Uterus (tissue), 4 donors: ENCODE data around the gene HSPB6. TPM values are rescaled to one million over a fixed set of nuclear protein-coding genes. Genes with fewer than 3 reads are reported as not detected.
"Not testable (repeated sequence)": the region's sequence is repeated elsewhere in the genome, so short reads cannot be mapped to it uniquely, and the experiment has no call there.

Experiments
- DNase-seq, 2 donors: peaks; one replicate each; pipeline ENCODE4 v3.0.0-alpha.2; 2019 to 2020
- H3K27ac ChIP-seq, 2 donors: fragments of 200-600 bp; sonication (generic); 1 replicate in 1 of 2; 2 replicates in 1 of 2; pipeline ENCODE4 v1.5.1; 2016 to 2018
- H3K27me3 ChIP-seq, 2 donors: fragments of 200-600 bp; sonication (generic); one replicate each; pipeline ENCODE4 v1.5.1; 2018 to 2019; ENCODE audit warnings: control low read depth in 1 of 2
- H3K36me3 ChIP-seq, 2 donors: fragments of 200-600 bp; sonication (generic); one replicate each; pipeline ENCODE4 v1.5.1; 2019; ENCODE audit warnings: control low read depth in 1 of 2
- H3K4me1 ChIP-seq, 2 donors: fragments of 200-600 bp; sonication (generic); one replicate each; pipeline ENCODE4 v1.5.1; 2018 to 2019; ENCODE audit warnings: control low read depth in 1 of 2
- H3K4me3 ChIP-seq, 2 donors: fragments of 200-600 bp; sonication (generic); 1 replicate in 1 of 2; 2 replicates in 1 of 2; pipeline ENCODE4 v1.5.1; 2018 to 2019; ENCODE audit warnings: mild to moderate bottlenecking in 1 of 2
- H3K9me3 ChIP-seq, 2 donors: fragments of 200-600 bp; sonication (generic); one replicate each; pipeline ENCODE4 v1.5.1; 2019; ENCODE audit warnings: control low read depth in 1 of 2
- POLR2A ChIP-seq, 2 donors: fragments of 450-650 bp; IDR thresholded peaks; one replicate each; pipeline ENCODE4 v1.6.1; 2016; ENCODE audit warnings: antibody characterized with exemption in 2 of 2, mild to moderate bottlenecking in 1 of 2, moderate library complexity in 1 of 2
- intact Hi-C: fragments of 100-400 bp; cut with DNase I; formaldehyde crosslinking; loops from one replicate; pipeline ENCODE4 v1.15.1; 2023; ENCODE audit warnings: low total_unique reads
- total RNA-seq, 4 donors: library from RNA; depleted of rRNA in 3 of 4; stranded (reverse); fragments of >200 nt in 3 of 4; gene quantifications; one replicate each; pipeline versions ENCODE4 v1.1.0 to v1.2.4, GENCODE V29; 2014 to 2023
- TF ChIP-seq, protein P1 (sequence below), 4 experiments: fragments of 200-600 bp in 2 of 4; fragments of 450-650 bp in 2 of 4; sonication (generic) in 2 of 4; IDR thresholded peaks; one replicate each; pipeline ENCODE4 v1.5.1; 2016 to 2019; ENCODE audit warnings: antibody characterized with exemption in 4 of 4, mild to moderate bottlenecking in 2 of 4, moderate library complexity in 1 of 4
- donor health status: DM: yes; HTN: yes; CAD: no.

The HSPB6 gene
- total RNA-seq, 4 donors from 2014 or later, result 24.5 to 217 (median 134) TPM

DNA sequence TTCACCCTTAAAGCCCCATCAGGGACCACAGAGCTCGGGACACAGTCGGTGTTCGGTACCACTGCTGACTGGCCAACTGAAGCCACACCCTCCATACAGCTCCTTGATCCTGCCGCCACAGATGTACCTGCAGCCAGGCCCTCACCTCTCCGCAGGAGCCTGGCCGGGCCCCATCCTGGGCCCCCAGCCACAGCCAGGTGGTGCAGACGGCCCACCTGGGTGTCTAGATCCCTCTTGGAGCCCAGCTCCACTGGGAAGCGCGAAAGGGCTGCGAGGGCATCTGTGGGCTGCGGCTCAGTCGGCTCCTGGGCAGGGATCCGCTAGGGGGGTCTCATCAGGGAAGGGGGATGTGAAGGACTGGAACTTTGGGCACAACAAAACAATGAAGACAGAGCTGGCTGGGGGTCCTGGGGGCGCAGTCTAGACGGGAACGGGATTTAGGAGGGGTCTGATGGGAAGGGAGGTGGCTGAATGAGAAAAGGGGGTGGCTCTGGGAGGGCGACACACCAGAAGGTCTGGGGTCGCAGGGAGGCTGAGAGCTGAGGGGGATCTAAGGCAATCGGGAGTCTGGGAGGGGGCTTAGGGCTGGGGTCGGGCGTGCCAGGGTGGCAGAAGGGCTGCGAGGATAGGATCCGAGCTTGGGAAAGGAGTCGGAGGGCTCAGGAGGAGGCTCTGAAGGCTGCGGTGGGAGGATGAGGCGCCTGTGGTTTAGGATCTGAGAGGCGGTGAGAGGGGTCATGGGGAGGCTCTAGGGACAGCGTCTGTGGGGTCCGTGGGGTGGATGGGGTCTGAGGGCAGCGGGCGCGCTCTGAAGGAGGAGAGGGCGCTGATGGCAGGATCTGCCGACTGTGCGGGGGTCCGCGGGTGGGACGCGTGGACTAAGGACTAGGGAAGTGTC, 40.1 kb upstream of the HSPB6 start:
- intact Hi-C loops, result no loop called here
- H3K27me3 ChIP-seq, result peaks cover 0 to 8% of the 10 kb centered on the region in 2 donors
- TF ChIP-seq, protein P1, sequence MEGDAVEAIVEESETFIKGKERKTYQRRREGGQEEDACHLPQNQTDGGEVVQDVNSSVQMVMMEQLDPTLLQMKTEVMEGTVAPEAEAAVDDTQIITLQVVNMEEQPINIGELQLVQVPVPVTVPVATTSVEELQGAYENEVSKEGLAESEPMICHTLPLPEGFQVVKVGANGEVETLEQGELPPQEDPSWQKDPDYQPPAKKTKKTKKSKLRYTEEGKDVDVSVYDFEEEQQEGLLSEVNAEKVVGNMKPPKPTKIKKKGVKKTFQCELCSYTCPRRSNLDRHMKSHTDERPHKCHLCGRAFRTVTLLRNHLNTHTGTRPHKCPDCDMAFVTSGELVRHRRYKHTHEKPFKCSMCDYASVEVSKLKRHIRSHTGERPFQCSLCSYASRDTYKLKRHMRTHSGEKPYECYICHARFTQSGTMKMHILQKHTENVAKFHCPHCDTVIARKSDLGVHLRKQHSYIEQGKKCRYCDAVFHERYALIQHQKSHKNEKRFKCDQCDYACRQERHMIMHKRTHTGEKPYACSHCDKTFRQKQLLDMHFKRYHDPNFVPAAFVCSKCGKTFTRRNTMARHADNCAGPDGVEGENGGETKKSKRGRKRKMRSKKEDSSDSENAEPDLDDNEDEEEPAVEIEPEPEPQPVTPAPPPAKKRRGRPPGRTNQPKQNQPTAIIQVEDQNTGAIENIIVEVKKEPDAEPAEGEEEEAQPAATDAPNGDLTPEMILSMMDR (IDR thresholded peaks at IDR 0.05), result no peak
- no peak for DNase-seq
- no peak overlapping the region for H3K27ac ChIP-seq
- no peak overlapping the region for H3K4me3 ChIP-seq
- no peaks in the 10 kb centered on the region for H3K36me3 ChIP-seq
- H3K4me1 ChIP-seq, result no peaks in the 10 kb centered on the region
- H3K9me3 ChIP-seq, result no peaks in the 10 kb centered on the region

DNA sequence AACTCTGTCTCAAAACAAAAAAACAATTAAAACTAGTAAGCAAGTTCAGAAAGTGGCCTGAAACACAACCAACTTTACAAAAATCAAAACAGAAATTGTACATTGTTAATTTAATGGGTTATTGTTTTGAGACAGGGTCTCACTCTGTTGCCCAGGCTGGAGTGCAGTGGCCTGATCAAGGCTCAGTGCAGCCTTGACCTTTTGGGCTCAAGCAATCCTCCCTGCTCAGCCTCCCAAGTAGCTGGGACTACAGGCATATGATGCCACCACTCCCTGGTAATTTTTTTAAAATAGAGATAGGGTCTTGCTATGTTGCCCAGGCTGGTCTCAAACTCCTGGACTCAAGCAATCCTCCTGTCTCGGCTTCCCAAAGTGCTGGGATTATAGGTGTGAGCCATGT, 38.7 kb upstream of the HSPB6 start:
- H3K4me1 ChIP-seq, H3K9me3 ChIP-seq, H3K36me3 ChIP-seq, H3K27ac ChIP-seq, H3K27me3 ChIP-seq, intact Hi-C loops, DNase-seq, H3K4me3 ChIP-seq: not testable (repeated sequence)

DNA sequence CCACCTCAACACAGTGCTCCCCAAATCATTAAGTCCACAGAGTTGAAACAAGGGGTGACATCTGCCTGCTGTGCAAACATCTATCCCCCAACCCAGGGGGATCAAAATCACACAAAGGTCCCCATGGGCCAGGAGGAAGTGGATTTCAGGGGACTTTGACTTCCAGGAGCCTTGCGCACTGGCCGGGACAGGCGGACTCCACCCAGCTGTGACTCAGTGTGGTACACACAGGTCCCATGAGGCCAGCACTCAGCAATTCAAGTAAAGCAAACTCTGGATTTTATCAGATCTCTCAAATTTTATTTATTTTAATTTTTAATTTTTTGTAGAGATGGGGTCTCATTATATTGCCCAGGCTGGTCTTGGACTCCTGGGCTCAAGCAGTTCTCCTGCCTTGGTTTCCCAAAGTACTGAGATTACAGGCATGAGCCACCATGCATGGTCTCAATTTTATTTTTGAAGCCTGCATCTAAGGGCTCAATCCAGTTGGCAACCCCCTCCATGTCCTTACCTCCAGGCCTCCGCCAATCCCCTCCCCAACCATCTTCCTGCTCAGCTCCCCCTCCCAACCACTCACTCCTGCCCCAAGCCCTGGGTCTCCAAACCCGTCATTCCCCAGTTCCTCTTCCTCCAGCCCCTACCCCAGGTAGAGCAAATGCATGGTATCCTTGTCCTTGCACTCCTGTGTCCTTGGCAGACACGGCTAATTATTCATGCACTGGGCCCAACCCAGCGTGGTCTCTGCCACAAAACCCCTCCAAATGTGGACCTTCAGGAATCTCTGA, 36.7 kb upstream of the HSPB6 start:
- Histone ChIP-seq H3K27me3 (peaks cover 0 to 8% of the 10 kb centered on the region in 2 donors), H3K27ac (no peak overlapping the region), H3K4me3 (no peak overlapping the region), H3K9me3 (no peaks in the 10 kb centered on the region), H3K36me3 (no peaks in the 10 kb centered on the region), H3K4me1 (no peaks in the 10 kb centered on the region)
- TF ChIP-seq POLR2A (IDR thresholded peaks at IDR 0.05), result no peak
- TF ChIP-seq, protein P1 (IDR thresholded peaks at IDR 0.05), result no peak
- no peak for DNase-seq
- intact Hi-C loops, result no loop called here

DNA sequence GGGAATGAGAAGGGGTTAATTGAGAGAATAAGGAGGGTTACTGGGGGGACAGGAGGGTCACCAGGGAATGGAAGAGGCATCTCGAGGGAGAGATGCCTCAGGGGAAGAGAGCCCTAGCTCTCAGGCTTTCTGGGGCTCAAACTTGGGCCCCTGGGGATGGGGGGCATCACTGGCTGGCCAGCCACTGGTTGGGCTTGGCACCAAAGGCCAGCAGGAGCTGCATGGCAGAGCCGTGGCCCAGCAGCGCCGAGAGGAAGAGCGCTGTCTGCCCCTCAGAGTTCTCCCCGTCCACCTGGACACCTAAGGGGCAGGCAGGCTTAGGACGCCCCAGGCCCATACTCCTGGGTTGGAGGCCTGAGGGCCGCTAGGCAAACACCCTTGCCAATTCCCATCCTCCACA, 36.1 kb upstream of the HSPB6 start:
- no peak overlapping the region for H3K27ac ChIP-seq
- no peaks in the 10 kb centered on the region for H3K4me1 ChIP-seq
- H3K36me3 ChIP-seq, result no peaks in the 10 kb centered on the region
- no peak for TF ChIP-seq POLR2A (IDR thresholded peaks at IDR 0.05)
- TF ChIP-seq, protein P1 (IDR thresholded peaks at IDR 0.05), result no peak
- no peaks in the 10 kb centered on the region for H3K9me3 ChIP-seq
- DNase-seq, result no peak
- no peak overlapping the region for H3K4me3 ChIP-seq
- peaks cover 0 to 8% of the 10 kb centered on the region in 2 donors for H3K27me3 ChIP-seq
- intact Hi-C loops, result no loop called here

DNA sequence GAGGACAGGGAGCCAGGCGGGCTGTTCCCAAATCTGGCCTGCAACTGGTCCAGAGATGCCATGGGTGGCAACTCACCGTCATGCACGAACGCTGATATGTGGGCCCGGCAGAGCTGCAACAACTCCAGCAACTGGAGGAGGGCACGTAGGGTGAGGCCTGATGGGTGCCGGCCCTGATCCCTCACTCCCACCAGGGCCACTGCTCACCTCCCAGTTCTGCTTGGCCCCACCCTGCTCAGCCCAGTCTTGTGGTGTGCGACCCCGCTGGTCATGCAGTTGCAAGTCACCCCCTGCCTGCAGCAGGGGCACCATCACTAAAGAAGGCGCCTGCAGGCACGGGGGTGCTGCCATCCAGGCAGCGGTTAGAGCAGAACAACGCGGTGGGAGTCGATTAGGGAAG, 35.5 kb upstream of the HSPB6 start:
- no peak overlapping the region for H3K4me3 ChIP-seq
- no peak overlapping the region for H3K27ac ChIP-seq
- peaks cover 0 to 8% of the 10 kb centered on the region in 2 donors for H3K27me3 ChIP-seq
- intact Hi-C loops, result no loop called here
- no peaks in the 10 kb centered on the region for H3K36me3 ChIP-seq
- H3K4me1 ChIP-seq, result no peaks in the 10 kb centered on the region
- no peaks in the 10 kb centered on the region for H3K9me3 ChIP-seq
- DNase-seq, result no peak
- no peak for TF ChIP-seq POLR2A (IDR thresholded peaks at IDR 0.05)
- TF ChIP-seq, protein P1 (IDR thresholded peaks at IDR 0.05), result no peak
